Measurements from ENCODE around the gene POU3F3.

The POU3F3 gene

GRCh38 chr2:104851291-104852089 lies 2.4 kb upstream of the POU3F3 start:
- TF ChIP-seq CTCF (IDR thresholded peaks at IDR 0.05; ENCODE audit: control insufficient read depth, insufficient read depth, low read depth, low read length, missing control alignments): no peak
- H3K4me3 ChIP-seq (ENCODE audit: control insufficient read depth, low read depth, low read length): no peak overlapping the region
- DNase-seq (ENCODE audit: low read depth): no peak

DNA sequence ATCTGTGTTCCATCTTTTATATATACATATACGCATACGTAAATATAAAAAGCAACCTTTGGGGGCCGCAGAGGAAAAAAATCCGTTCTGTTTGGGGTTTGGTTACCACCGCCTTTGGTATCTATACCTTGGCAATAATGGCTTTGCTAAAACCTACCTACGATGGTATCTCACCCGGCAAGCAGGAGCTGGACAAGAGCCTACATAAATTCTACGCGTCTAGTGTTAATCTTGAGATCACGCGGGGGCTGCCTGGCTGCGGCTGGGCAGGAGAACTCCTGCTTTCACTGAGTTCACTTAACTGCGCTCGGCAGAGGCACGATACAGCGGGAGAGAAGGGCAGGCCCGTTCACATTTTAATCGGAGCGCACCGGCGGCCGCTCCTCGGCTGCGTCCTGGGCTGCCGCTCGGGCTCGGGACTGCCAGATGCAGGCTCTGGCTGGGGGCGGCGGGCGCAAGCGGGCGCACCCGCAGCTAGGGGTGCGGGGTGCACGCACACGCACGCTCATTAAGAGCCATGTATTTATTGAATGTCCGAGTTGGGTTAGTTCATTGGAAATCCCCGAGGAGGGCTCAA lies 1.7 kb upstream of the POU3F3 start:
- DNase-seq (ENCODE audit: low read depth): no peak
- no peak overlapping the region for H3K4me3 ChIP-seq (ENCODE audit: control insufficient read depth, low read depth, low read length)
- TF ChIP-seq CTCF (IDR thresholded peaks at IDR 0.05; ENCODE audit: control insufficient read depth, insufficient read depth, low read depth, low read length, missing control alignments): no peak

- no peak overlapping the region for H3K4me3 ChIP-seq (ENCODE audit: control insufficient read depth, low read depth, low read length)
- TF ChIP-seq CTCF (IDR thresholded peaks at IDR 0.05; ENCODE audit: control insufficient read depth, insufficient read depth, low read depth, low read length, missing control alignments): no peak
- DNase-seq (ENCODE audit: low read depth): no peak
Observed at GRCh38 chr2:104854498-104855220, 744 bp downstream of the POU3F3 start.

GRCh38 chr2:104855221-104856085 lies 1.5 kb downstream of the POU3F3 start:
- no peak overlapping the region for H3K4me3 ChIP-seq (ENCODE audit: control insufficient read depth, low read depth, low read length)
- DNase-seq (ENCODE audit: low read depth): no peak
- TF ChIP-seq CTCF (IDR thresholded peaks at IDR 0.05; ENCODE audit: control insufficient read depth, insufficient read depth, low read depth, low read length, missing control alignments): no peak

GRCh38 chr2:104856086-104856972 lies 2.4 kb downstream of the POU3F3 start:
- H3K4me3 ChIP-seq (ENCODE audit: control insufficient read depth, low read depth, low read length): no peak overlapping the region
- DNase-seq (ENCODE audit: low read depth): no peak
- no peak for TF ChIP-seq CTCF (IDR thresholded peaks at IDR 0.05; ENCODE audit: control insufficient read depth, insufficient read depth, low read depth, low read length, missing control alignments)
